ENCODE measurements around the gene AFF3. TPM values are rescaled to one million over a fixed set of nuclear protein-coding genes. Genes with fewer than 3 reads are reported as not detected.

Gene AFF3
- total RNA-seq, 1 experiment from 2014 or later: 0.07 TPM

DNA sequence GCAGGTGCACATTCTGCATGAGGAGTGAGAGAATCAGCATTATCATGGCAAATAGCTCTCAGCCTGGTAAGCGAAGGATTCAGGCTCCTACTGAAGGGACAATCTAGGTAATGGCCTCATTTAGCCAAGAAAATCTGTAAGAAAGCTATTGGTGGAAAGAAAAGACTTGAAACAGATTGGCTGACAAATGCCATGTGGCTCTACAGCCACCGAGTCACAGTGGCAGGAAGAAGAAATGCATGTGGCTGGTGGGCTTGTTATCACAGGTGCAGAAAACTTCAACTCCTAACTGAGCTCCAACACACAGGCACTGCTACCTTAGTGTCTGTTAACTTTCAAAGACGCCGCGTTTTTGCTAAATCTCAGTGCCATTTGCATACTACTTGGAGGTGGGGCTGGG is 592.0 kb downstream of the AFF3 start:
- DNase-seq: no peak
- no peaks in the 10 kb centered on the region for H3K36me3 ChIP-seq (replicated peaks; ENCODE audit: control insufficient read depth, insufficient read depth, low read length)
- H3K4me3 ChIP-seq (ENCODE audit: insufficient read depth, low read depth, low read length): no peak overlapping the region
- H3K27me3 ChIP-seq (ENCODE audit: control insufficient read depth, insufficient read depth, low read length): no peaks in the 10 kb centered on the region

GRCh38 chr2:99545604-99546003 is 596.8 kb downstream of the AFF3 start:
- no peaks in the 10 kb centered on the region for H3K27me3 ChIP-seq (ENCODE audit: control insufficient read depth, insufficient read depth, low read length)
- H3K36me3 ChIP-seq (replicated peaks; ENCODE audit: control insufficient read depth, insufficient read depth, low read length): no peaks in the 10 kb centered on the region
- no peak for DNase-seq
- H3K4me3 ChIP-seq (ENCODE audit: insufficient read depth, low read depth, low read length): no peak overlapping the region

DNA sequence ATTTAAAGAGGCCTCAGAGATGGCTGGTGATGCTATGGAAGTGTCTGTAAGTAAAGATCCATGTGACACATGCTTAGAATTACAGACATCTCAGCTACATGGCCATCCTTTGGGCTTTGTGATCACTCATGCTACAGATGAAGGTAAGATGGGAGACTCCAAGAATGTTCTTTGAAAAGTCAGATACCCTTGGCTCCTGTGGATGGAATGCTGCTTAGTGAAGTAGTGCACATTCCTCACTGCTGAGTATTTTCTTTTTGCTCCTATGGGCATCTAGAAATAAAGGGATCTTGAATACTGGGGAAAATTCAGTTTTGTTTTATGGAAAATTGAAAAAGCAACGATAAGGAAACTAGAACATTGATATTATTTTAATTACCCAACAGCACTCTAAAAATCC is 597.3 kb downstream of the AFF3 start:
- no peaks in the 10 kb centered on the region for H3K27me3 ChIP-seq (ENCODE audit: control insufficient read depth, insufficient read depth, low read length)
- H3K4me3 ChIP-seq (ENCODE audit: insufficient read depth, low read depth, low read length): no peak overlapping the region
- DNase-seq: no peak
- H3K36me3 ChIP-seq (replicated peaks; ENCODE audit: control insufficient read depth, insufficient read depth, low read length): no peaks in the 10 kb centered on the region

DNA sequence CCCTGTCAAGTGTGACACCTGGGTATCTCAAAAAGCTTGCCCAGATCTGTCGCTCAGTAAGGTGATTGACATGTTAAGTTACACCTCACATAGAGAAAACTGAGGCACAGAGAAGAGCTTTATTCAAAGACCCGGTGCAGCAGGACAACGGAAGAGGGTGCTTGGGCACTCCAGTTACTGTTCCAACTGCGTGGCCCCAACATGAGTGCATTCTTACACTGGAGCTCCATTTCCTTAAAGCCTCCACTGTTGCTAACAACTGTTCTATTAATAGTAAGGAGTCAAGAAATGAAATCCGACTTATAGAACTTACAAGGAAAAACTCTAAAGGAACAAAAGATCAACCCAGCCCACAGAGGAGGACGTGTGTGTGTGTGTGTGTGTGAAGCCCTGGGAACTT is 597.8 kb downstream of the AFF3 start:
- no peak for DNase-seq
- H3K27me3 ChIP-seq (ENCODE audit: control insufficient read depth, insufficient read depth, low read length): no peaks in the 10 kb centered on the region
- H3K4me3 ChIP-seq (ENCODE audit: insufficient read depth, low read depth, low read length): no peak overlapping the region
- no peaks in the 10 kb centered on the region for H3K36me3 ChIP-seq (replicated peaks; ENCODE audit: control insufficient read depth, insufficient read depth, low read length)

DNA sequence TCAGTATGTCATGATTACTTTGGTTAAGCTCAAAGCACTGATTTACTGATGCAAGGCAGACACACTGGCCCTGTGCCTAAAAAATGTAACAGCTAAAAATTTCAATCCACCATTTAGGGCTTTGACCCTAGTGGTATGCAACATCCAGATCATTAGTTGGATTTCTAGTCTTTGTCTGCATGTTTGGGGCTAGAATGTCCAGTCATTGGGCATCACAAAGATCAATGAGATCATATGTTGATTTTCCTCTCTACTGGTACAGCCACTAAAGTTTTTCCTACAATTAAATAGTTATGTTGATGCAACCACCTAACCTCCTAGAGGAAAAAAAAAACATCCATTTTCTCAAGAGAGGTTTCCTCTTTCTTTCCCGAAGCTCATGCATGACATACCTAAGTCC is 599.1 kb downstream of the AFF3 start:
- no peaks in the 10 kb centered on the region for H3K27me3 ChIP-seq (ENCODE audit: control insufficient read depth, insufficient read depth, low read length)

DNA sequence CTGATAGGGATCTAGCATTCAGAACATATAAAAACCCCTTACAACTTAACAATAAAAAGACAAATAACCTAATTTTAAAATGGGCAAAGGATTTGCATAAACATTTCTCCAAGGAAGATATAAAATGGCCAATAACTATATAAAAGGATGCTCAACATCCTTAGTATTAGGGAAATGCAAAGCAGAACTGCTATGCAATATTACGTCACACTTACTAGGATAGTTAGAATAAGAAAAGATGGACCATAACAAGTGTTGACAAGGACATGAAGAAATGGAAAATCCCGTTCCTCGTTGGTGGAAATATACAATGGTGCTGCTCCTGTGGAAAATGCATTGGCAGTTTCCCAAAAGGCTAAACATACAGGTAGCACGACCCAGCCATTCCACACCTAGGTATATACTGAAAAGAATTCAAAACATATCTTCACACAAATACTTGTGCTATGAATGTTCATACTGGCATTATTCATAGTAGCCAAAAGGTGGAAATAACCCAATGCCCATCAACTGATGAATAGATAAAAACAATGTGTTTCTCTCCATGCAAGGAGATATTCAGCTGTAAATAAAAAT is 604.4 kb downstream of the AFF3 start:
- Histone ChIP-seq H3K27me3 (ENCODE audit: control insufficient read depth, insufficient read depth, low read length) (no peaks in the 10 kb centered on the region), H3K4me3 (ENCODE audit: insufficient read depth, low read depth, low read length) (no peak overlapping the region), H3K36me3 (replicated peaks; ENCODE audit: control insufficient read depth, insufficient read depth, low read length) (no peaks in the 10 kb centered on the region)
- no peak for DNase-seq

More for the DNA sequence above, 599.1 kb downstream of the AFF3 start:
- no peak for DNase-seq
- no peaks in the 10 kb centered on the region for H3K36me3 ChIP-seq (replicated peaks; ENCODE audit: control insufficient read depth, insufficient read depth, low read length)
- H3K4me3 ChIP-seq (ENCODE audit: insufficient read depth, low read depth, low read length): no peak overlapping the region

GRCh38 chr2:99524056-99524455 is 618.3 kb downstream of the AFF3 start:
- DNase-seq: no peak
- Histone ChIP-seq H3K27me3 (ENCODE audit: control insufficient read depth, insufficient read depth, low read length) (no peaks in the 10 kb centered on the region), H3K36me3 (replicated peaks; ENCODE audit: control insufficient read depth, insufficient read depth, low read length) (no peaks in the 10 kb centered on the region), H3K4me3 (ENCODE audit: insufficient read depth, low read depth, low read length) (no peak overlapping the region)

GRCh38 chr2:99522157-99522556 is 620.2 kb downstream of the AFF3 start:
- DNase-seq: no peak
- Histone ChIP-seq H3K27me3 (ENCODE audit: control insufficient read depth, insufficient read depth, low read length) (no peaks in the 10 kb centered on the region), H3K36me3 (replicated peaks; ENCODE audit: control insufficient read depth, insufficient read depth, low read length) (no peaks in the 10 kb centered on the region), H3K4me3 (ENCODE audit: insufficient read depth, low read depth, low read length) (no peak overlapping the region)

DNA sequence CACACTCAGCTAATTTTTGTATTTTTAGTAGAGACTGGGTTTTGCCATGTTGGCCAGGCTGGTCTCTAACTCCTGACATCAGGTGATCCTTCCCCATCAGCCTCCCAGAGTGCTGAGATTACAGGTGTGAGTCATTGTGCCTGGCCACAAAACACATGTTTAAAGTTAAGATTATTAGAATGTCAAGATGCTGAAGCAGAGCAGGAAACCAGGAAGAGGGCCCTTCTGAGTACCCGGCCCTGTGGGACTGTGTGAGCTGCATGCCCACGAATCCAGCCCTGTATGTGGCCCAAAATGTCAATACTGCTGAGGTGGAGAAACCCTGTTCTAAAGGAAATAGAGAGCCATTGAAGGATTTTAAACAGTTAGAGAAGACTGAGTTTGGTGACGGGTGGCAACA is 621.6 kb downstream of the AFF3 start:
- no peaks in the 10 kb centered on the region for H3K27me3 ChIP-seq (ENCODE audit: control insufficient read depth, insufficient read depth, low read length)
- H3K36me3 ChIP-seq (replicated peaks; ENCODE audit: control insufficient read depth, insufficient read depth, low read length): no peaks in the 10 kb centered on the region
- no peak for DNase-seq
- H3K4me3 ChIP-seq (ENCODE audit: insufficient read depth, low read depth, low read length): no peak overlapping the region

DNA sequence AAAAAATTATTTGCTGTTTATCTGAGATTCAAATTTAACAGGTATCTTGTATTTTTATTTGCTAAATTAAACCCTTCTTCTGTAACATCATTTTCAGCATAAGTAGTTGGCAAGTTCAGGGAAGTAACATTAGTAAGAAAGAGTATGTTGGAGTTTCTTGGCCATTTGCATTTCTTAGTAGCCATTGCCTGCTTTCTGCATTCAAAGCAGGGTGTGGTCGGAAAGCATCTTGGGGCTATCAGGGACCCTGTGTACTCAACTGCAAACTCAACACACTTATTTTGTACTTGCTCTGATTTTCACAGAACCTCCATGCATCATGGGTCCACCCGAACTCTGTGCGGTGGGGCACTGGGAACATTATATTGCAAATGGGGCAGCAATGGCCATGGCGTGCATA is 622.2 kb downstream of the AFF3 start:
- Histone ChIP-seq H3K4me3 (ENCODE audit: insufficient read depth, low read depth, low read length) (no peak overlapping the region), H3K36me3 (replicated peaks; ENCODE audit: control insufficient read depth, insufficient read depth, low read length) (no peaks in the 10 kb centered on the region), H3K27me3 (ENCODE audit: control insufficient read depth, insufficient read depth, low read length) (no peaks in the 10 kb centered on the region)
- DNase-seq: no peak

DNA sequence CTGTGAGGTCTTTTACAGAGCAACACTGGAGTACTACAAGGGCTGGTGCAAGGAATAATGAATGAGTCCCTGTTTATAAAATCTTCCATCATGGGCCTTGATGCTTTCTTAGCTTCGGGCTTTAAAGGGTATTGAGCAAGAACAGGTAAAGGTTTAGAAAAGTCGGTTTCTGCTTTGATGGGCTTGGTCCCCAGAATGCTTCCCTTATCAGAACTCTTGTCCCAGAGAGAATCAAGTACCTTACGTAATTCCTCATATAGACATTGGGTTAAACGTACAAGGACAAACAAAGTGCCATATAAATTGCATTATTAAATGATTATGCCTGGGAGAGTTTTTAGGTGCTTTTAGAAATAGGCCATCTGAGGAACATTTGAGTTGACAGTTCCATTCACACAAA is 628.0 kb downstream of the AFF3 start:
- no peak overlapping the region for H3K4me3 ChIP-seq (ENCODE audit: insufficient read depth, low read depth, low read length)
- H3K36me3 ChIP-seq (replicated peaks; ENCODE audit: control insufficient read depth, insufficient read depth, low read length): no peaks in the 10 kb centered on the region
- H3K27me3 ChIP-seq (ENCODE audit: control insufficient read depth, insufficient read depth, low read length): no peaks in the 10 kb centered on the region
- no peak for DNase-seq

DNA sequence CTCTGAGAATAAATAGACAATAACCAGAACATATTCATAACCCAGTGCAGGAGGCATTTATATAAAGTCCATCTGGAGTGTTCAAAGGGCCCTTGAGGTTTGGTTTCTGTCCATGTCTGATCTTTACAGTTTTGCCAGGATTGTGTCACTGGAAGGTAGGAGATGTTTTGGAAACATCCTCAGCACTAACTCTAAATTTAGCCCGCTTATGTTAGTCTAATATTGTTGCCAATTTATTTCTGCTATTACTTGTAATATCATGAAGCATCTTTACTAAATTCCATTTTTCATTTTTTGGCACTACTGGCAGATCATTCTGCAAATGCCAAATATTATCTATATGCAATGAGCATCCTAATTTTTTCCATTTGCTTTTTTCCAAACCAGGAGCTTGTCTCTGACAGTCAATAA is 630.2 kb downstream of the AFF3 start:
- Histone ChIP-seq H3K36me3 (replicated peaks; ENCODE audit: control insufficient read depth, insufficient read depth, low read length) (no peaks in the 10 kb centered on the region), H3K27me3 (ENCODE audit: control insufficient read depth, insufficient read depth, low read length) (no peaks in the 10 kb centered on the region), H3K4me3 (ENCODE audit: insufficient read depth, low read depth, low read length) (no peak overlapping the region)
- DNase-seq: no peak

GRCh38 chr2:99509387-99509786 is 633.0 kb downstream of the AFF3 start:
- no peaks in the 10 kb centered on the region for H3K36me3 ChIP-seq (replicated peaks; ENCODE audit: control insufficient read depth, insufficient read depth, low read length)
- no peak for DNase-seq

DNA sequence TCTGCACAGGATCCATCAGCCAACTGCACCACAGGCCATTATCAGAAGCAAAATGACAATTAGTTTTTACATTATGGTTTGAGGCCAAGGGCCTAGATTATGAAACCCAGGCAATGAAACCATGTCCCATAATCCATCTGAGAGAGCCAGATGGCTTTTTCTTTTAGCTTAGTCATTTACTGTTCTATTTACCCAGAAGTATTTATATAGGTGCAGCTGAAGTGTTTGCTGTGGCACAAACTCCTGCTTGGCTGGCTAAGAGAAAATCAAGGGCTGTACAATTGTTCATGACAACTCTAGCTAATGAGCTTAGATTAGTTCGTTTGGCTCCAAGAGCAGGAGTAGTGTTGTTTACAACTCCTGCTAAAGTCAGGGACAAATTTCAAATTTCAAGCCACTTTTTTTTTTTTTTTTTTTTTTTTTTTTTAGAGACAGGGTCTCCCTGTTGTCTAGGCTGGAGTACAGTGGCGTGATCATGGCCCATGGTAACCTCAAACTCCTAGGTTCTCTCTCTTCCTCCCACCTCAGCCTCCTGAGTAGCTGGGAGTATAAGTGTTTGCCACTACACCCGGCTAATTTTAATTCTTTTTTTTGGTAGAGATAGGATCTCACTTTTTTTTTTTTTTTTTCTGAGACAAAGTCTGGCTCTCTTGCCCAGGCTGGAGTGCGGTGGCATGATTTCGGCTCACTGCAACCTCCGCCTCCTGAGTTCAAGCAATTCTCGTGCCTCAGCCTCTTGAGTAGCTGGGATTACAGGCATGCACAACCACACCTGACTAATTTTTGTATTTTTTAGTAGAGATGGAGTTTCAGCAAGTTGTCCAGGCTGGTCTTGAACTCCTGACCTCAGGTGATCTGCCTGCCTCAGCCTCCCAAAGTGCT is 634.2 kb downstream of the AFF3 start:
- Histone ChIP-seq H3K36me3 (replicated peaks; ENCODE audit: control insufficient read depth, insufficient read depth, low read length) (no peaks in the 10 kb centered on the region), H3K4me3 (ENCODE audit: insufficient read depth, low read depth, low read length) (no peak overlapping the region), H3K27me3 (ENCODE audit: control insufficient read depth, insufficient read depth, low read length) (no peaks in the 10 kb centered on the region)
- DNase-seq: no peak

More at GRCh38 chr2:99509387-99509786, 633.0 kb downstream of the AFF3 start:
- Histone ChIP-seq H3K4me3 (ENCODE audit: insufficient read depth, low read depth, low read length) (no peak overlapping the region), H3K27me3 (ENCODE audit: control insufficient read depth, insufficient read depth, low read length) (no peaks in the 10 kb centered on the region)

GRCh38 chr2:99504844-99505584 is 637.4 kb downstream of the AFF3 start:
- Histone ChIP-seq H3K4me3 (ENCODE audit: insufficient read depth, low read depth, low read length) (no peak overlapping the region), H3K27me3 (ENCODE audit: control insufficient read depth, insufficient read depth, low read length) (no peaks in the 10 kb centered on the region), H3K36me3 (replicated peaks; ENCODE audit: control insufficient read depth, insufficient read depth, low read length) (no peaks in the 10 kb centered on the region)
- no peak for DNase-seq

Data from H7 (cell line).